ENCODE data around the gene PRAMEF4.
"Not testable (repeated sequence)": the region's sequence is repeated elsewhere in the genome, so short reads cannot be mapped to it uniquely, and the experiment has no call there.

The PRAMEF4 gene

GRCh38 chr1:12886101-12886500 lies at the start of gene PRAMEF4:
Gene PRAMEF4, minus strand, starts transcription at chr1:12886201. Its CDS starts 2,807 bp downstream, at chr1:12883394.
- DNase-seq (ENCODE audit: low read depth); H3K4me3 ChIP-seq (ENCODE audit: low read depth, low read length): not testable (repeated sequence)

- not testable (repeated sequence) for DNase-seq (ENCODE audit: low read depth); H3K4me3 ChIP-seq (ENCODE audit: low read depth, low read length)
These were observed 38.4 kb upstream of the PRAMEF4 start for GRCh38 chr1:12924368-12924767.

- H3K4me3 ChIP-seq (ENCODE audit: low read depth, low read length); DNase-seq (ENCODE audit: low read depth): not testable (repeated sequence)
These were observed 35.7 kb upstream of the PRAMEF4 start for GRCh38 chr1:12921749-12922148.

- not testable (repeated sequence) for H3K4me3 ChIP-seq (ENCODE audit: low read depth, low read length); DNase-seq (ENCODE audit: low read depth)
These were observed 30.3 kb upstream of the PRAMEF4 start, which contains the start of gene PRAMEF7 for GRCh38 chr1:12916310-12916709. Gene PRAMEF7, plus strand, starts transcription at chr1:12916610. Its CDS starts 1,083 bp downstream, at chr1:12917693.

GRCh38 chr1:12903793-12904572 lies 18.0 kb upstream of the PRAMEF4 start:
- DNase-seq (ENCODE audit: low read depth); H3K4me3 ChIP-seq (ENCODE audit: low read depth, low read length): not testable (repeated sequence)

GRCh38 chr1:12899186-12899585 lies 13.2 kb upstream of the PRAMEF4 start:
- not testable (repeated sequence) for DNase-seq (ENCODE audit: low read depth); H3K4me3 ChIP-seq (ENCODE audit: low read depth, low read length)

GRCh38 chr1:12898170-12898569 lies 12.2 kb upstream of the PRAMEF4 start, which contains the start of gene PRAMEF10:
Gene PRAMEF10, minus strand, starts transcription at chr1:12898270. Its CDS starts 2,423 bp downstream, at chr1:12895847.
- H3K4me3 ChIP-seq (ENCODE audit: low read depth, low read length); DNase-seq (ENCODE audit: low read depth): not testable (repeated sequence)

- not testable (repeated sequence) for DNase-seq (ENCODE audit: low read depth); H3K4me3 ChIP-seq (ENCODE audit: low read depth, low read length)
These were observed 7.5 kb downstream of the PRAMEF4 start for GRCh38 chr1:12878453-12878852.

- not testable (repeated sequence) for H3K4me3 ChIP-seq (ENCODE audit: low read depth, low read length); DNase-seq (ENCODE audit: low read depth)
These were observed 22.7 kb downstream of the PRAMEF4 start for GRCh38 chr1:12863131-12863880.

GRCh38 chr1:12856786-12857185 lies 29.2 kb downstream of the PRAMEF4 start, which contains the start of gene PRAMEF2:
Gene PRAMEF2, plus strand, starts transcription at chr1:12857086. Its CDS starts 1,924 bp downstream, at chr1:12859010.
- DNase-seq (ENCODE audit: low read depth); H3K4me3 ChIP-seq (ENCODE audit: low read depth, low read length): not testable (repeated sequence)

GRCh38 chr1:12851779-12852178 lies 34.2 kb downstream of the PRAMEF4 start:
- H3K4me3 ChIP-seq (ENCODE audit: low read depth, low read length) = no peak overlapping the region
- no peak for TF ChIP-seq CTCF (IDR thresholded peaks at IDR 0.05; ENCODE audit: insufficient read depth, low read depth, low read length, missing control alignments)
- DNase-seq (ENCODE audit: low read depth) = no peak

- not testable (repeated sequence) for H3K4me3 ChIP-seq (ENCODE audit: low read depth, low read length); DNase-seq (ENCODE audit: low read depth)
These were observed 37.4 kb downstream of the PRAMEF4 start, which contains the start of gene HNRNPCL1 for GRCh38 chr1:12848620-12849019. Gene HNRNPCL1, minus strand, starts transcription at chr1:12848720. Its CDS starts 431 bp downstream, at chr1:12848289.

- not testable (repeated sequence) for H3K4me3 ChIP-seq (ENCODE audit: low read depth, low read length); DNase-seq (ENCODE audit: low read depth)
These were observed 52.8 kb downstream of the PRAMEF4 start for GRCh38 chr1:12833251-12833650.

GRCh38 chr1:12831310-12831709 lies 54.7 kb downstream of the PRAMEF4 start, which contains the start of gene PRAMEF11:
Gene PRAMEF11, minus strand, starts transcription at chr1:12831410. Its CDS starts 2,621 bp downstream, at chr1:12828789.
- not testable (repeated sequence) for H3K4me3 ChIP-seq (ENCODE audit: low read depth, low read length); DNase-seq (ENCODE audit: low read depth)

Measured in GM12865 (cell line).